ENCODE results near the gene MRTO4. TPM values are rescaled to one million over a fixed set of nuclear protein-coding genes. Genes with fewer than 3 reads are reported as not detected.

The MRTO4 gene
- total and polyA plus RNA-seq, 10 of the 15 experiments (the other 5 are each of a cell fraction or from before 2014, with no cell fraction given): 43.5 to 99.5 (median 69.7) TPM

DNA sequence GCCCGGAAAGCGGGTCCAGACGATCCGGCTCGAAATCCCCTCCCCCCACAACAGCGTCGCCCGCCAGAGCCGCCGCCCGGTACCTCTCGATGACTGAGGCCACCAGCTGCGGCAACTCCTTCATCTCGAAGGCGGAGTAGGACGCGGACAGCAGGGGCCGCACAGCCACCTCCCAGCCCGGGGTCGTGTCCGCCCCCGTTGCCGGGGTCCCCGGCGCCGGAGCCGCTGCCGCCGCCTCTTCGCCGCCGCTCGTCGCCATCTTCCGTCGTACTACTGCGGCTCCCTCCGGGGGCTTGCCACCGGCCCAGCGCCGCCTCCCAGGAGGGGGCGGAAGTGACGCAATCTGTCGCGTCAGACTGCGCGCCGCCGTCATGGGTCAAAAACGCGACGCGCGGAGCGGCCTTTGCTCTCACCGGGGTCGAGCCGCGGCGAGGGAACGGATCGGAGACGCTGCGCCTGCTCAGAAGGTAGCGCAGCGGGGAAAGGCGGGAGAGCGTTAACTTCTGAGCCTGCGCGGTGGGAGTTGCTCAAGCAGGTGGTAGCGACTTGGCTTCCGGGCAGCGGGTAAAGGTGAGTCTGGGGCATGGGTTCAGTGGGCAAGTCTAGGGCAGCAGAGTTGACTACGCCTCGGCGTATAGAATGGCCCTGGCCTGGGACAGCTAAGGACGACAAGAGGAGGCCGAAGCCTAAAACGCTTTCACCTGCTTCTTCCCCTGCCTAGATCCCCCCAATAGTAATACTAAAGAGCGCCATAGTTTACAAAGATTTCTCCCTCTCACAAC, 41.4 kb upstream of the MRTO4 start, which contains the start of gene UBR4 (continued):
- TF ChIP-seq, protein P1, sequence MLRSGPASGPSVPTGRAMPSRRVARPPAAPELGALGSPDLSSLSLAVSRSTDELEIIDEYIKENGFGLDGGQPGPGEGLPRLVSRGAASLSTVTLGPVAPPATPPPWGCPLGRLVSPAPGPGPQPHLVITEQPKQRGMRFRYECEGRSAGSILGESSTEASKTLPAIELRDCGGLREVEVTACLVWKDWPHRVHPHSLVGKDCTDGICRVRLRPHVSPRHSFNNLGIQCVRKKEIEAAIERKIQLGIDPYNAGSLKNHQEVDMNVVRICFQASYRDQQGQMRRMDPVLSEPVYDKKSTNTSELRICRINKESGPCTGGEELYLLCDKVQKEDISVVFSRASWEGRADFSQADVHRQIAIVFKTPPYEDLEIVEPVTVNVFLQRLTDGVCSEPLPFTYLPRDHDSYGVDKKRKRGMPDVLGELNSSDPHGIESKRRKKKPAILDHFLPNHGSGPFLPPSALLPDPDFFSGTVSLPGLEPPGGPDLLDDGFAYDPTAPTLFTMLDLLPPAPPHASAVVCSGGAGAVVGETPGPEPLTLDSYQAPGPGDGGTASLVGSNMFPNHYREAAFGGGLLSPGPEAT (IDR thresholded peaks at IDR 0.05; ENCODE audit: low read depth): peak; percentile 46; the same call in 1 of the 2 replicates
- TF ChIP-seq NFYA (IDR thresholded peaks at IDR 0.05; ENCODE audit: borderline replicate concordance, low read depth, low read length) (no peak), CBFB (IDR thresholded peaks at IDR 0.05; ENCODE audit: low read depth) (peak; percentile 54; the same call in 1 of the 2 replicates), SREBF2 (IDR thresholded peaks at IDR 0.05; ENCODE audit: low read length) (no peak), YY1 (IDR thresholded peaks at IDR 0.05; ENCODE audit: low read depth, low read length) (peak; percentile 94), TCF3 (IDR thresholded peaks at IDR 0.05; ENCODE audit: borderline replicate concordance, insufficient read depth, low read depth, low read length) (peak; percentile 65; the same call in 1 of the 2 replicates), EGR1 (IDR thresholded peaks at IDR 0.05; ENCODE audit: borderline replicate concordance in 1 of 2, low read depth in 2 of 2, low read length in 2 of 2) (0 out of 3 replicates have a peak, but pooled peaks of 1 of the 2 experiments have one; percentile 38), NR2C1 (IDR thresholded peaks at IDR 0.05) (peak; percentile 96), LARP7 (IDR thresholded peaks at IDR 0.05) (peak; percentile 90), YBX1 (IDR thresholded peaks at IDR 0.05) (no peak), CHD1 (IDR thresholded peaks at IDR 0.05; ENCODE audit: low read depth, low read length) (no peak), BACH1 (IDR thresholded peaks at IDR 0.05; ENCODE audit: borderline replicate concordance) (no peak; the same call in 1 of the 2 replicates), SKIL (IDR thresholded peaks at IDR 0.05; ENCODE audit: low read depth, poor library complexity, severe bottlenecking) (no peak), BCL3 (IDR thresholded peaks at IDR 0.05; ENCODE audit: borderline replicate concordance, insufficient read depth, low read depth, low read length, poor library complexity, severe bottlenecking) (peak; percentile 8), MTA2 (IDR thresholded peaks at IDR 0.05; ENCODE audit: low read depth) (peak; percentile 12; the same call in 1 of the 2 replicates), PAX5 (IDR thresholded peaks at IDR 0.05; ENCODE audit: borderline replicate concordance, low read depth, low read length) (peak; percentile 73; the same call in 1 of the 2 replicates), BHLHE40 (IDR thresholded peaks at IDR 0.05; ENCODE audit: borderline replicate concordance in 1 of 2, low read depth in 2 of 2, low read length in 1 of 2) (peak in 1 of 2 experiments; percentile 78; a peak in 2 of 4 replicates), RUNX3 (IDR thresholded peaks at IDR 0.05; ENCODE audit: low read length) (peak; percentile 13; the same call in 1 of the 2 replicates), STAT1 (conservative IDR thresholded peaks at IDR 0.05) (peak; percentile 32; the same call in 1 of the 2 replicates), NR2F1 (conservative IDR thresholded peaks at IDR 0.05) (peak; percentile 99)
- TF ChIP-seq, protein P2, sequence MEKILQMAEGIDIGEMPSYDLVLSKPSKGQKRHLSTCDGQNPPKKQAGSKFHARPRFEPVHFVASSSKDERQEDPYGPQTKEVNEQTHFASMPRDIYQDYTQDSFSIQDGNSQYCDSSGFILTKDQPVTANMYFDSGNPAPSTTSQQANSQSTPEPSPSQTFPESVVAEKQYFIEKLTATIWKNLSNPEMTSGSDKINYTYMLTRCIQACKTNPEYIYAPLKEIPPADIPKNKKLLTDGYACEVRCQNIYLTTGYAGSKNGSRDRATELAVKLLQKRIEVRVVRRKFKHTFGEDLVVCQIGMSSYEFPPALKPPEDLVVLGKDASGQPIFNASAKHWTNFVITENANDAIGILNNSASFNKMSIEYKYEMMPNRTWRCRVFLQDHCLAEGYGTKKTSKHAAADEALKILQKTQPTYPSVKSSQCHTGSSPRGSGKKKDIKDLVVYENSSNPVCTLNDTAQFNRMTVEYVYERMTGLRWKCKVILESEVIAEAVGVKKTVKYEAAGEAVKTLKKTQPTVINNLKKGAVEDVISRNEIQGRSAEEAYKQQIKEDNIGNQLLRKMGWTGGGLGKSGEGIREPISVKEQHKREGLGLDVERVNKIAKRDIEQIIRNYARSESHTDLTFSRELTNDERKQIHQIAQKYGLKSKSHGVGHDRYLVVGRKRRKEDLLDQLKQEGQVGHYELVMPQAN (conservative IDR thresholded peaks at IDR 0.05): peak; percentile 69
- TF ChIP-seq, protein P3, sequence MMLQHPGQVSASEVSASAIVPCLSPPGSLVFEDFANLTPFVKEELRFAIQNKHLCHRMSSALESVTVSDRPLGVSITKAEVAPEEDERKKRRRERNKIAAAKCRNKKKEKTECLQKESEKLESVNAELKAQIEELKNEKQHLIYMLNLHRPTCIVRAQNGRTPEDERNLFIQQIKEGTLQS (IDR thresholded peaks at IDR 0.05; ENCODE audit: borderline replicate concordance, extremely low read depth, low read depth, low read length): peak; percentile 82; the same call in 1 of the 2 replicates

Data from GM12878 (cell line).